Testis (tissue), 3 donors: Measurements from ENCODE around the gene CSRNP2. TPM values are rescaled to one million over a fixed set of nuclear protein-coding genes. Genes with fewer than 3 reads are reported as not detected.

Experiments
- DNase-seq: peaks from one replicate; pipeline ENCODE4 v3.0.0-alpha.2; 2019
- H3K27ac ChIP-seq, 2 donors: fragments of 200-600 bp; sonication (generic); one replicate each; pipeline ENCODE4 v1.5.1; 2019
- H3K27me3 ChIP-seq: fragments of 200-600 bp; sonication (generic); one replicate; pipeline ENCODE4 v1.5.1; 2019
- H3K36me3 ChIP-seq: fragments of 200-600 bp; sonication (generic); one replicate; pipeline ENCODE4 v1.5.1; 2017; ENCODE audit warnings: low read depth; ENCODE audit errors: missing control alignments
- H3K4me1 ChIP-seq: fragments of 200-600 bp; sonication (generic); one replicate; pipeline ENCODE4 v1.5.1; 2019
- H3K4me3 ChIP-seq, 2 donors: fragments of 200-600 bp; sonication (generic); one replicate each; pipeline ENCODE4 v1.5.1; 2017 to 2019
- H3K9me3 ChIP-seq: fragments of 200-600 bp; sonication (generic); one replicate; pipeline ENCODE4 v1.5.1; 2017
- POLR2A ChIP-seq: fragments of 450-650 bp; IDR thresholded peaks from one replicate; pipeline ENCODE4 v1.6.1; 2017; ENCODE audit warnings: antibody characterized with exemption, mild to moderate bottlenecking, moderate library complexity
- WGBS, 2 donors: methylation state at CpG; one replicate each; pipeline ENCODE4 v1.1.5; 2018; 5-methylcytosine and 5-hydroxymethylcytosine counted together
- intact Hi-C: fragments of 100-400 bp; cut with DNase I; formaldehyde crosslinking; loops from one replicate; pipeline ENCODE4 v1.15.1; 2023; ENCODE audit warnings: low total_unique reads
- polyA plus RNA-seq: library from polyadenylated mRNA; stranded (reverse); fragments of 350-450 nt; fragmentation: Illumina TruSeq; extraction: RNeasy Lipid Tissue Mini Kit (QIAGEN cat#74804); gene quantifications from one replicate; pipeline ENCODE4 v1.2.3, GENCODE V29; 2014; ENCODE audit warnings: low read depth, low replicate concordance; ENCODE audit not compliant: insufficient read depth
- total RNA-seq, 2 donors: library from RNA; depleted of rRNA; stranded (reverse); fragments of >200 nt; gene quantifications; one replicate each; pipeline ENCODE4 v1.2.3, GENCODE V29; 2016
- TF ChIP-seq, protein P1 (sequence below), 3 experiments: fragments of 450-650 bp in 2 of 3; fragments of 200-600 bp in 1 of 3; sonication (generic) in 1 of 3; IDR thresholded peaks; one replicate each; pipeline ENCODE4 v1.5.1; 2016 to 2019; ENCODE audit warnings: antibody characterized with exemption in 3 of 3, mild to moderate bottlenecking in 2 of 3, moderate library complexity in 1 of 3

The CSRNP2 gene
- total and polyA plus RNA-seq, 3 donors from 2014 or later = 67.6 to 85.3 (median 74.8) TPM

DNA sequence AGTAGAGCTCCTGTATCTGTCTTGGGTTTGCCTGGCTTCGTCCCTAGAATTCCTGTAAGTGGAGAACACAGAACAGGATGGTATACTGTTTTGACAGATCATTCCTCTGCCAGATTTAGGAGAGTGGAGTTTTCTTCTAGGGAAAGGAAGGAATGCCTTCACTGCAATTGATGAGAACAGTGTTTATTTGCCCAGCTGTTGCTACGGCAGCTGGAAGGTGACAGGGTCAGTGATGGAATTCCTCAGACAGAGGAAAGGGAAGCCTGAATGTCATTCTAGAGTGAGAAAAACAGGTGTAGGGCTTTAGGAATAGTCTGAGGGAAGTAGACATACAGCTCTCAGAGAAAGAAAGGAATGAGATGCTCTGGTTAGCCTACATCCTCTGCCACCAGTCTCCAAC is 11.7 kb downstream of the CSRNP2 start:
- no peak for DNase-seq
- intact Hi-C loops = no loop called here
- H3K27ac ChIP-seq = no peak overlapping the region
- peaks cover 10% of the 10 kb centered on the region for H3K4me1 ChIP-seq
- WGBS, 2 donors = 86 to 89% methylated on average over 2 of the region's 2 CpGs
- H3K27me3 ChIP-seq = no peaks in the 10 kb centered on the region
- H3K36me3 ChIP-seq = no peaks in the 10 kb centered on the region
- H3K4me3 ChIP-seq = no peak overlapping the region
- H3K9me3 ChIP-seq = no peaks in the 10 kb centered on the region
- TF ChIP-seq POLR2A = no peak
- TF ChIP-seq, protein P1, sequence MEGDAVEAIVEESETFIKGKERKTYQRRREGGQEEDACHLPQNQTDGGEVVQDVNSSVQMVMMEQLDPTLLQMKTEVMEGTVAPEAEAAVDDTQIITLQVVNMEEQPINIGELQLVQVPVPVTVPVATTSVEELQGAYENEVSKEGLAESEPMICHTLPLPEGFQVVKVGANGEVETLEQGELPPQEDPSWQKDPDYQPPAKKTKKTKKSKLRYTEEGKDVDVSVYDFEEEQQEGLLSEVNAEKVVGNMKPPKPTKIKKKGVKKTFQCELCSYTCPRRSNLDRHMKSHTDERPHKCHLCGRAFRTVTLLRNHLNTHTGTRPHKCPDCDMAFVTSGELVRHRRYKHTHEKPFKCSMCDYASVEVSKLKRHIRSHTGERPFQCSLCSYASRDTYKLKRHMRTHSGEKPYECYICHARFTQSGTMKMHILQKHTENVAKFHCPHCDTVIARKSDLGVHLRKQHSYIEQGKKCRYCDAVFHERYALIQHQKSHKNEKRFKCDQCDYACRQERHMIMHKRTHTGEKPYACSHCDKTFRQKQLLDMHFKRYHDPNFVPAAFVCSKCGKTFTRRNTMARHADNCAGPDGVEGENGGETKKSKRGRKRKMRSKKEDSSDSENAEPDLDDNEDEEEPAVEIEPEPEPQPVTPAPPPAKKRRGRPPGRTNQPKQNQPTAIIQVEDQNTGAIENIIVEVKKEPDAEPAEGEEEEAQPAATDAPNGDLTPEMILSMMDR (IDR thresholded peaks at IDR 0.05) = no peak

DNA sequence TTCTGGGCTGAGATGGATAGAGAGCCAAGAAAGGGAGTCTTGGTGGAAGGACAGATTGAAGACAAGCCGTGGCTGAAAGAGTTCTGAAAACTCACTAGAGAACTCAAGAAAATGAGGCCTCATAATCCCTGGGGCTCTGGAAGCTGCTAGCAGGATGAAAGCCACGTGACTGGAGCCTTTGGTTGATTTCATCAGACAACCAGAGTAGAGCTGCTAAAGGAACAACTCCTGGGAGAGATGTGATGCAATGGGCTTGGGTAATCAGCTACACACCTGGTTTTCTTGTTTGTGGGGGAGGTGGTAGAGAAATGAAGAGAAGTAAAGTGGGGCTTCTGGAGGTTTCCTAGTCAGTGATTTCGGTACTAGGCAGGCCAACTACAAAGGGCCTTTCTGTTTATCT is 13.4 kb downstream of the CSRNP2 start:
- no peak overlapping the region for H3K27ac ChIP-seq
- H3K4me3 ChIP-seq = no peak overlapping the region
- no peaks in the 10 kb centered on the region for H3K9me3 ChIP-seq
- TF ChIP-seq POLR2A = no peak
- TF ChIP-seq, protein P1 (IDR thresholded peaks at IDR 0.05) = no peak
- H3K4me1 ChIP-seq = no peaks in the 10 kb centered on the region
- WGBS, 2 donors = 89 to 91% methylated on average over 3 of the region's 3 CpGs
- no peaks in the 10 kb centered on the region for H3K36me3 ChIP-seq
- no peak for DNase-seq
- intact Hi-C loops = no loop called here
- no peaks in the 10 kb centered on the region for H3K27me3 ChIP-seq

DNA sequence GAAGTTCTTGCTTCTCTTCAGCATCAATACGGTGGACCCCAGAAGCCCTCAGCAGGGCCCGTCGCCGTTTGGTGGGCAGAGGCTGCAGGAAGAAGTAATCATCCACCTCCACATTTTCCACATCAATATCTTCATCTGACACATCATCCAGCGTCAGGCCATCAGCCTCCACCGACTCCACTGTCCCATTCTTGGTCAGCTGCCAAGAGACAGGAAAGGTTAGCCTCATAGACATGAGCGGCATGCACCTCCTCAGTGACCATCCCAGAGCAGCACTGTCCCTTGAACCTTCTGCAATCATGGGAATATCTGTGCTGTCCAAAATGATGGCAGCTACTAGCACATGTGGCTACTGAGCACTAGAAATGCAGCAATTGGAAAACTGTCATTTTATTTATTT is 15.6 kb downstream of the CSRNP2 start:
- 64 to 86% methylated on average over 6 to 7 of the region's 7 CpGs for WGBS, 2 donors
- no peaks in the 10 kb centered on the region for H3K9me3 ChIP-seq
- DNase-seq = no peak
- intact Hi-C loops = no loop called here
- no peaks in the 10 kb centered on the region for H3K4me1 ChIP-seq
- no peaks in the 10 kb centered on the region for H3K36me3 ChIP-seq
- TF ChIP-seq POLR2A = no peak
- TF ChIP-seq, protein P1 (IDR thresholded peaks at IDR 0.05) = no peak
- no peak overlapping the region for H3K27ac ChIP-seq
- no peaks in the 10 kb centered on the region for H3K27me3 ChIP-seq
- H3K4me3 ChIP-seq = no peak overlapping the region

DNA sequence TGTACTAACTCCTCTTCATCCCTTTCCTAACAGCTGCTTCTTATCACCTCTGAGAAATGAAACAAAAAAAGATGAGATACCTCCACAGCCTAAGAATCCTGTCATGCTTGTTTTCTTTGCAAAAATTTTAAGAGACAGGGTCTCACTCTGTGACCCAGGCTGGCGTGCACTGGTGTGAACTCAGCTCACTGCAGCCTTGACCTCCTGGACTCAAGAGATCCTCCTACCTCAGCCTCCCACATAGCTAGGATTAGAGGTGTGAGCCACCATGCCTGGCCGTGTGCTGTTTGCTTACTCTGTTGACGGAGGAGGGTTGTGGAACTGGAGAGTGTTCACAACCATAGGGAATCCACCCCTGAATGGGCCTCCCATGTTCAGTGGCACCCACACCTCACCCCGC is 16.2 kb downstream of the CSRNP2 start:
- Histone ChIP-seq H3K4me3 (no peak overlapping the region), H3K36me3 (no peaks in the 10 kb centered on the region), H3K9me3 (no peaks in the 10 kb centered on the region), H3K27ac (no peak overlapping the region), H3K4me1 (no peaks in the 10 kb centered on the region), H3K27me3 (no peaks in the 10 kb centered on the region)
- no peak for DNase-seq
- TF ChIP-seq POLR2A = no peak
- TF ChIP-seq, protein P1 (IDR thresholded peaks at IDR 0.05) = no peak
- WGBS, 2 donors = 70 to 74% methylated on average over 3 to 4 of the region's 4 CpGs
- intact Hi-C loops = no loop called here

DNA sequence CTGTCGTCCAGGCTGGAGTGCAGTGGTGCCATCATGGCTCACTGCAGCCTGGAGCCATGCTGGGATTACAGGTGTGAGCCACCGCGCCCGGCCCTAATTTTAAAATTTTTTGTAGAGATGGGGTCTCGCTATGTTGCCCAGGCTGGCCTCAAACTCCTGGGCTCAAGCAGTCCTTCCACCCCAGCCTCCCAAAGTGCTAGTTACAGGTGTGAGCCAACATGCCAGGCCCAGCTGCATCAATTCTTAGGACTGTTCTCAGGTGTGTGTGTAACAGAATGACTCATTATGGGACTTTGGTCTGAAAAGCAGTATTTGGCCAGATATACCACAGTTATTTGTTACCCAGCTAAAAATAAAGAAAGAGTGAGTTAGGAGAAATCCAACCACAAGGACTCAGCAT is 17.9 kb downstream of the CSRNP2 start:
- Histone ChIP-seq H3K27me3 (no peaks in the 10 kb centered on the region), H3K4me1 (no peaks in the 10 kb centered on the region), H3K4me3 (no peak overlapping the region), H3K36me3 (no peaks in the 10 kb centered on the region), H3K9me3 (no peaks in the 10 kb centered on the region), H3K27ac (no peak overlapping the region)
- TF ChIP-seq, protein P1 (IDR thresholded peaks at IDR 0.05) = no peak
- no peak for TF ChIP-seq POLR2A
- DNase-seq = no peak
- WGBS, 2 donors = 92 to 93% methylated on average over 5 of the region's 5 CpGs
- intact Hi-C loops = no loop called here
